Smooth muscle cell of the brain vasculature (primary cell): Measurements from ENCODE around the gene ANXA2R.
A peak's percentile ranks its signal among the peaks of the same experiment; 100 is the strongest.
"Not testable (repeated sequence)": the region's sequence is repeated elsewhere in the genome, so short reads cannot be mapped to it uniquely, and the experiment has no call there.

Experiments
- DNase-seq: peaks from one replicate; pipeline ENCODE4 v3.0.0-alpha.2; 2012; ENCODE audit warnings: low read depth, low spot score

The ANXA2R gene, protein sequence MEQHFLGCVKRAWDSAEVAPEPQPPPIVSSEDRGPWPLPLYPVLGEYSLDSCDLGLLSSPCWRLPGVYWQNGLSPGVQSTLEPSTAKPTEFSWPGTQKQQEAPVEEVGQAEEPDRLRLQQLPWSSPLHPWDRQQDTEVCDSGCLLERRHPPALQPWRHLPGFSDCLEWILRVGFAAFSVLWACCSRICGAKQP

DNA sequence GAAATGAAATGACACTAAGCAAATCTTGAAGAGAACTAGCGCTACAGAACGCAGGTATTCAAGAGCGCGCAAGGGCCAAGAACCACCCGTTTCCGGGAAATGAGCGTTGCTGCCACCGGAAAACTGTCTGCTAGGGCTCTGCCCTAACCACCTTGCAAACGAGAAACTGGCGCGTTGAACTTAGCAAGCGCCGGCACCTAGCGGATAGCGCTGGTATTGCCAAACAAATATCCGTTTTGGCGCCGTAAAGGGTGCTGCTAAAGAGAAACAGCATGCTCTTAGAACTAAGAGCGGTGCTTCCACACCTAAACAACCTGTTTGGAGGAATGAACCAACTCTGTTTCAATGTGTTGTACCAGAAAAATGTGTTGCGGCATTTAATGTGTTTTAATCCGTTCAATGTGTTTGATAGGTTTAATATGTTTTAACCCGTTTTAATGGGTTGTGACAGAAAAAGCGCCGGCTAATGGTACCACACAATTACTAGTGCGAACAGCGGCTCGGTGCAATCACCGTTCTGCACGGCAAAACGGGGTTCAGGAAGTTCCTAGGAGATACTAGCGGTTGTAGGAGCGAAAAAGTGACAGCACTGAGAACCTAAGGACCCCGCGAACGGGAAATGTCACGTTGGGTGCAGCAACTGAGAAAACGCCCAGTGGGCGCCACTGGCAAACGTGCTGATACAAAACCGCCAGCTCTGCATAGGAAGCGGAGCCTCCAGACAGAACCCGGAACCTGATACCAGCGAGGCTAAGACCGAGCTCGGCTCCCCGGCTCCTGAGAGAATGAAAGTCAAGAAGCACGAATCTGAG is at the start of gene ANXA2R:
Gene ANXA2R, minus strand, starts transcription at position 33 of the 812 bp plus-strand sequence. CDS start 273 bp downstream, outside the sequence.
- DNase-seq = no peak

DNA sequence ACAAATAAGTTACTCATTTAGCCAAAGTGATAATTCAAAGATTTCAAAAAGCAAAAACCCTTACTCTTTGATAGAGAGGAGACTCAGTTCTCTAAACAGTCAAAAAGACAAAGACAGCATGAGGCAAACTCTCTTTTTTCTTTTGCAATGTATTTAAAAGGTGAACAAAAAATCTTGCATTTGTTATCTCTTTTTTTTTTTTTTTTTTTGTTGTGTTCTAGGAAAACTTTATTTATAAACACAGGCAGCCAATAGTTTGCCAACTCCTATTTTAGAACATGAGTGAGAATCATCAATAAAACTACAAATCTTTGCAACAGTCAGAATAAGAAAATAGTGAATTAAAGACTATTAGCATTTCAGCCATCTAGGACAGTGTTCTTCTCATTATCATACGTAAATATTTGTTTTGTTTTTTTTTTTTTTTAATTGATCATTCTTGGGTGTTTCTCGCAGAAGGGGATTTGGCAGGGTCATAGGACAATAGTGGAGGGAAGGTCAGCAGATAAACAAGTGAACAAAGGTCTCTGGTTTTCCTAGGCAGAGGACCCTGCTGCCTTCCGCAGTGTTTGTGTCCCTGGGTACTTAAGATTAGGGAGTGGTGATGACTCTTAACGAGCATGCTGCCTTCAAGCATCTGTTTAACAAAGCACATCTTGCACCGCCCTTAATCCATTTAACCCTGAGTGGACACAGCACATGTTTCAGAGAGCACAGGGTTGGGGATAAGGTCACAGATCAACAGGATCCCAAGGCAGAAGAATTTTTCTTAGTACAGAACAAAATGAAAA is 46.2 kb upstream of the ANXA2R start:
- not testable (repeated sequence) for DNase-seq

DNA sequence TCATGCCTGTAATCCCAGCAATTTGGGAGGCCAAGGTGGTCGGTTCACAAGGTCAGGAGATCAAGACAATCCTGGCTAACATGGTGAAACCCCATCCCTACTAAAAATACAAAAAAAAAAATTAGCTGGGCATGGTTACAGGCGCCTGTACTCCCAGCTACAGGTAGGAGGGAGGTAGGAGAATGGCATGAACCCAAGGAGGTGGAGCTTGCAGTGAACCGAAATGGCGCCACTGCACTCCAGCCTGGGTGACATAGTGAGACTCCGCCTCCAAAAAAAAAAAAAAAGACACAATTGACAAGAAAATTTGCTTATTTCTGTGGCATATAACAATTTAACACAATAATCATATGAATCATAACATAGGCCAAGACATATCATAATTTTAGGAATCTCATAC is 45.3 kb upstream of the ANXA2R start:
- no peak for DNase-seq

DNA sequence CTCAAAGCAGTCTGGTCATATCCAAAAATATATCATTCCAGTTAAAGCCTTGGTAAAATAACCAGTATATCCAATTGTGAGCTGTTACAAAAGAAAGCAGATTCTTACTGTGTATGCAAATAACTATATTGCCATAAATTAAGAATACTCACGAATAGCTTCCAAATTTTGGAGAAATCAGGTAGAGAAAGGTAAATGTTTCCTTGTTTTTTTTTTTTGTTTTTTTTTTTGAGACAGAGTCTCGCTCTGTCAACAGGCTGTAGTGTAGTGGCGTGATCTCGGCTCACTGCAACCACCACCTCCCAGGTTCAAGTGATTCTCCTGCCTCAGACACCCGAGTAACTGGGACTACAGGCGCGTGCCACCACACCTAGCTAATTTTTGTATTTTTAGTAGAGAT is 44.3 kb upstream of the ANXA2R start:
- not testable (repeated sequence) for DNase-seq

DNA sequence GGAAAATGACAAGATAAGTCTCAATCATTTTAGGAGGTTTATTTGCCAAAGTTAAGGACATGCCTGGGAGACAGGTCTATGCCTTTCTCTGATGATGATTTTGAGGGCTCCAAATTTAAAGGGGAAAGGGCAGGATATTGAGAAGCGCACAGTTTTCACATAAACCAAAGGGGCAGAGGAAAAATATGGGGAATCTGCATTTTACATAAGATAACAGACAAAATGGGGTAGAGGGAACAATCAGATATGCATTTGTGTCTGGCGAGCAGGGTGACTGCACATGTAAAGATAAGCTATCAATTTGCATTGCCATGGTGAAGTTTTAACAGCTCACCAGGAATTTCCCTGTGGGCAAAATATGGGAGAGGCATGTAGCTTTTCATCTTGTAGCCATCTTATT is 41.2 kb upstream of the ANXA2R start:
- not testable (repeated sequence) for DNase-seq

DNA sequence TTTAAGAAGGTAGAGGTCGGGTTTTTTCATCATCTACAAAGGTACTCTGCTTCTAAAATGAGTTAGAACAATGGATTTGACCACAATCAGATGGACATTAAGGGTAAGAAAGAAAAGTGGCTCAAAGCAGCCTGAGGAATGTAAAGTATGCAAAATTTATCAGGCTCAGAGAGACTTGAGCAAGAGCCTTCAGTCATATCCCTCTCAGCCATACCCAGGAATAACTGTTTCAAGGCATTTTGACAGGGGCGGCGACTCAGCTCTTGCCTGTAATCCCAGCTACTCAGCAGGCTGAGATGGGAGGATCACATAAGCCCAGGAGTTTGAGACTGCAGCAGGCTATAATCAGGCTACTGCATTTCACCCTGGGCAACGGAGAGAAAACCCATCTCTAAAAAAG is 38.8 kb upstream of the ANXA2R start:
- DNase-seq = no peak

DNA sequence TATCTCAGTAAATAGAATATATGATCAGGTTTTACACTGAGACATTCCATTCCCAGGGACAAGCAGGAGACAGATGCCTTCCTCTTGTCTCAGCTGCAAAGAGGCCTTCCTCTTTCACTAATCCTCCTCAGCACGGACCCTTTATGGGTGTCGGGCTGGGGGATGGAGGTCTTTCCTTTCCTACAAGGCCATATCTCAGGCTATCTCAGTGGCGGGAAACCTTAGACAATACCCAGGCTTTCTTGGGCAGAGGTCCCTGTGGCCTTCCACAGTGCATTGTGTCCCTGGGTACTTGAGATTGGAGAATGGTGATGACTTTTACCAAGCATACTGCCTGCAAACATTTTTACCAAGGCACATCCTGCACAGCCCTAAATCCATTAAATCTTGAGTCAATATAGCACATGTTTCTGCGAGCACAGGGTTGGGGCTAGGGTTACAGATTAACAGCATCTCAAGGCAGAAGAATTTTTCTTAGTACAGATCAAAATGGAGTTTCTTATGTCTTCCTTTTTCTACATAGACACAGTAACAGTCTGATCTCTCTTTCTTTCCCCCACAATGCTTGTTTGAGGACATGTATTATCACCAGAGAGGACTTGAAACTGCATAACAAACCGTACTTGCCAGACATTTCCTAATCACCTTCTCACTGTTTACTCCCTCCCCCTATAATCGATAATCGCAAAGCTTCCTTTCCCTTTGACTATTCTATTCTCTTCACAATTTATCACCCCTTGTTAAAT is 37.5 kb upstream of the ANXA2R start:
- not testable (repeated sequence) for DNase-seq

DNA sequence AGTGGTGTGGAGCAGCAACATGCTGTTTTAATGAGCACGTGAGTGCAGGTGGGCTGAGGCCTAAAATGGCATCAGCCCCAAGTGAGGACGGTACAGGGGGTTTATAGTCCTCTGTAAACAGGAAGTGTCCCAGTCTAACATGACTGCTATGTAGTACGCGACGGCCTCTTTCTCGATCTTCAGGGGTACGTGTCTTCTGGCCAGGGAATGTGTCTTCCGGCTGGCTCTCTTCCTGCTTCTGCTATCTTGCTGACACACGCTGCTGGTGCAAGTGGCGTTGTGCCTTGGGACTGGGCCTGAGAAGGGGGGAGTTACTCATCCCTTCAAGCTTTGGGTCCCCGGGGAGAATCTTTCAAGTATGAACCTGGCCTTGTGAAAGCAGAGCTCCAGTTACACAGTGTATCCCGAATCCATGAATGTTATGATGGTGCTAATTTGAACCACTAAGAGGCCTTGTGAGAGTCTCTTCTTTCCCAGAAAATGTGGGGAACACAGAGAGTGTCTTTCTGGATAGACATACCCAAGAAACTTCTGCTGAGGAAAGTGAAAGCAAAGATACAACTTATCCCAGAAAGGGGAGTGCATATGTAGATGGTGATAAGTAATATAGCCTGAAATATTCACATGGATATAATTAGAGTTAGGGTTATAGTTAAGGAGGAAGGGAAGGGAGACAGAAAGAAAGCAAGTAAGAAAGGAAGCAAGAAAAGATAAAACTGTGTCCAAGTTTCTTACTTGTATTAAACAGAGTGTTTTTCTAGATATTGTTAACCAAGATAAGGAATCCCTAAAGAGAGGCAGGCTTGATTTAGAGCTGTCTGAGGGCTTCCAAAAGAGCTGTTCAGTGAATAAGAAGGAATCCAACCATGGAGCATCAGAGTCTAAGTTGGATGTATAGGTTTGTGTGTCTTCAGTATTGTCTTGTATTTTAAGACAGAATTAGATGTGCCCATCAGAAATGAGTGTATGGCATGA is 35.5 kb upstream of the ANXA2R start:
- no peak for DNase-seq

DNA sequence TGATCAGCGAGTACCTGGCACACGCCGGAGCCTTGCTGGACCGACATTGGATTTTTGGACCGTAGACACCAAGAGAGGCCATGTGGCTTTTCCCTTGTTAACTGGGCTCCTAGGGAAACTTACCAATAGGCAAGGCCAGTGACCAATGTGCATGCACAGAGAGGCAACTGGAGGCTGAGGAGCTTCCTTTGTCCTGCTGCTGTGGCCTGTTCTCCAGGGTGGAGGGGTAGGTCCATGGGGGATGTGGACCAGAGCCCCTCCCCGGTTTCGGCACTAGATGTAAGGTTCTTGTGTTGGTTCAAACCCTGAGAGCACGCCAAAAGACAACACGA is 34.8 kb upstream of the ANXA2R start:
- no peak for DNase-seq

DNA sequence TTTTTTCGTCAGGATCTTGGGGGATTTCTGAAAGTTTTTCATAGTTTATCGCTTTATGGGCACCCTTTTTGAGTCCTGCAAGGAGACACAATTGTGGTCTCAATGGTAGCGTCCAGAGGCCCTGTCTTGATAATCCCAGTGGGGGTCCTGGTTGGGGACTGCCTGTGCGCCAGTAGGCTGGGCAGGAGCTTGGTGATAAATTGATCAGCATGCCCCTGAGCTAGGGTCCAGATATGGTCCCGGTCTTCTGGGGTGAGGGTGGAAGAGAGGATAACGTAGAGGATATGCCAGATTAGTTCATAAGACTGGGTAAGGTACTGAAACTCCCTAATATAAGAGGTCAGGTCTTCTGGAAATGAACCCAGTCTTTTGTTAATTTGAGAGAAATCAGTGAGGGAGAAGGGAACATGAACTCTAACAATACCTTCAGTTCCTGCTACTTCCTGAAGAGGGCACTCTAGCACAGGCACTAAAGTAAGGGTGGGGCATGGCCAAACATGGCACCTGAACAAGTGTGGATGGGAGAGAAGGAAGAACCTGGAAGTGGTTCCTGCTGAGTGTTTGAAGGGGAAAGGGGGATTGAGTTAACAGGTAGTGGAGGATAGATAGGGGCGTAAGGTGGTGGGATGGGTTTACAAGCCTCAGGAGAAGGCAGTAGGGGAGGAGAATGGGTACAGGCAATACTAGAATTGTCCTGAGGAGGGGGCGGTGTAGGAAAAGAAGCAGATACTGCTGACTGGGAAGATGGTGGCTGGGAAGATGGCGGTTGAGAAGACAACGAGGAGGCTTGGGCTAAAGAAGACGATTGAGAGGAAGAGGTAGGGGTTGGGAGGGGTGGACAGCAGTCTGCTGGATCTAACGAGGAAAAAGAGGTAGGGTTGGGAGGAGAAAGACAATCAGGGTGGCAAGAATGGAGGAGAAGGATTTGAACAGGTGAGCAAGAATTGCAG is 33.8 kb upstream of the ANXA2R start:
- DNase-seq = no peak

DNA sequence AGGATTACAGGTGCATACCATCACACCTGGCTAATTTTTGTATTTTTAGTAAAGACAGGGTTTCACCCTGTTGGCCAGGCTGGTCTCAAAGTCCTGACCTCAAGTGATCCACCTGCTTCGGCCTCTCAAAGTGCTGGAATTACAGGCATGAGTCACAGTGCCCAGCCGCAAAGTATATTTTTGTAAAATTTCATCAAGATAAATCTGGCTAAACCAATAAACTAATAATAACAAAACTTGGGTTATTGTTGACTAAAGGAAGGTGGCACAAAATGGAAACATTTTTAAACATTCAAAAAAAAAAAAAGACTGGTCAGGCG is 29.2 kb upstream of the ANXA2R start:
- not testable (repeated sequence) for DNase-seq

DNA sequence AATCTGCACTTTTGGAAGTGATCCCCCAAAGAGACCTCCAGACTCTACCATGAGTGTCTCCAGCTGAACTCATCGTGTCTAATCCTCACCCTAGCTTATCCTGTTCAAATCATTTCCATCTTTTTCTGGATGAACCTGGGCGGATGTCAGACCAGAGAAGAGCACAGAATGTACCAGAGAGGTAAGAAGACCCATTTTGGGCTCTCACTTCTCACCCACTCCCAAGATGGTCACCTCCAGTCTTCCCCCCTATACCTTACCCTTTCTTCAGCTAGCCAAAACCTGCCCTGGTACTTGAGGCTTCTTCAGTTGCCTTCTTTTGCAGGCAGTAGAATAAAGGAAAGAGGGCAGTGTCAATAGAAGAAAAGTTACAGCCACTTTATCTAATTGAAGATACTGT is 27.9 kb upstream of the ANXA2R start:
- no peak for DNase-seq

DNA sequence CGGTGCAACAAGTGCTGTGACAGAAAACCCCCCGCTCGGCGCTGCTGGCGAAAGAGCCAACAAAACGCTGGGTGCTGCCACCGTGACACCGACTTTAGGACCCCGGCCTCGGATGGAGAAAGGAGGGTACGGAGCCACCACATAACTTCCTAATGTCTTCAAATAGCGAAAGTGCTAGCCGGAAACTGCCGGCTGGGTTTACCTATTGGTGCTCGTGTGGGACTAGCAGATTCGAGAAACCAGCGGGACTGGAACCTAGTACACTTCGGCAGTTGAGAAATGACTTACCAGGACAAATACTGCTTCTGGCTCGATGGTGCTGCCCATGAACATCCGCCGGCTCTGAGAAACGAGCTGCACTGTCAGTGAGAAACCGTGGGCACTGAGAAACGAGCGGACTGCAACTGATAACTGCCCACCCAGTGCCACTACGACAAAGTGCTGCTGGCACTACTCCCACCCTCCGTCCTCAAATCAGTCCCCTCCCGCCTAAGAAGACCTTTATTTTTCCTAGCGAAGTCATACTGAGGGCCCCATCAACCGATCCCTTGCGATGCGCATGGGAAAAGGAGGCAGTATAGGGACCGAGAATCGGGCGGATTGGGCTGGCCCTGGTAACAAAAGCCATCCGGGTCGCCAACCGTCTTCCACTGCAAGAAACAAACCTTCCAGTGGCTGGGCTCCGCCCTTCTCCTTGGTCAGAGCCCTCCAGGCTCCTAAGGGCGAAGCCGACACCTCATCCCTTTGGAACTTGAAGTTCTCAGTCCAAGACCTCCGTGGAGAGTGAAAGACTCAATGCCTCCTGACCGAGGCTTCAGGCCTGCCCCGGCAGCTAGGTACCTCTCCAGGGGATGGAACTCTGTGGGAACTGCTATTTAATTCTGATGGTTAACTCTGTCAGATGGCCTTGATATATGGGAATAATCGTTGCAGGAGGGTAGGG is 27.0 kb upstream of the ANXA2R start:
- DNase-seq = peak; percentile 82

DNA sequence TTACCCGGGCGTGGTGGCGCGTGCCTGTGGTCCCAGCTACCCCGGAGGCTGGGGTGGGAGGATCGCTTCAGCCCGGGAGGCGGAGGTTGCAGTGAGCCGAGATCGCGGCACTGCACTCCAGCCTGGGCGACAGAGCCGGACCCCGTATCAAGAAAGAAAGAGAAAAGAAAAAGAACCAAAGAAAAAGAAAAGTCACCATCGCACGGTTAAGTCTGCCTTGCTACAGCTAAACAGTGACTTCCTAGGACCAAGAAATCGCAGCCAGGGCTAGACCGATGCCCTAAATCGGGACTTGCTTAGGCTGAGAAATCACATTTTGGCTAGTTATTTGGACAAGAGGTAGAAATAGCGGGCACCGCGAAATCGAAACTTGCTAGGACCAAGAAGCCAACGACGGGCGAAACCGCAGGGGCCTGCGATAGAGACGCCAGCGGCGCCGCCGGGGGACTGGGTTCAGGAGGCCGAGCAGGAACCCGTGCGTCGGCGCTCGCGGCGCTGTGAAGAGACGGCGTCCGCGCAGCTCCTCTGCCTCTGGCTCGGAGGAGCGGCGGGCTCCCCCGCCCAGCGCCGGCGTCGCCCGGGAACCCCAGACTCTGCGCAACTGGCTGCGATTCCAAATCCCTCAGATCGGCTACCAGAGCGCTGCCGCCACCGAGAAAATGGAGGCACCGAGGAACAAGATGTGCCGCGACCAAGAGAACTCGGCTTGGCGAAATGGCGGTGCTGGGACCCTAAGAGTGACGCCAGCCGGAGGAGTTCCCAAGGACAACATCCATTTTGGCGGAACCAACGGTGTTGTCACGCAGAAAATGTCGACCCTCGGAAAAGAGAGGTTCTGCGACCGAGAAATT is 26.1 kb upstream of the ANXA2R start:
- DNase-seq = peak; percentile 32

DNA sequence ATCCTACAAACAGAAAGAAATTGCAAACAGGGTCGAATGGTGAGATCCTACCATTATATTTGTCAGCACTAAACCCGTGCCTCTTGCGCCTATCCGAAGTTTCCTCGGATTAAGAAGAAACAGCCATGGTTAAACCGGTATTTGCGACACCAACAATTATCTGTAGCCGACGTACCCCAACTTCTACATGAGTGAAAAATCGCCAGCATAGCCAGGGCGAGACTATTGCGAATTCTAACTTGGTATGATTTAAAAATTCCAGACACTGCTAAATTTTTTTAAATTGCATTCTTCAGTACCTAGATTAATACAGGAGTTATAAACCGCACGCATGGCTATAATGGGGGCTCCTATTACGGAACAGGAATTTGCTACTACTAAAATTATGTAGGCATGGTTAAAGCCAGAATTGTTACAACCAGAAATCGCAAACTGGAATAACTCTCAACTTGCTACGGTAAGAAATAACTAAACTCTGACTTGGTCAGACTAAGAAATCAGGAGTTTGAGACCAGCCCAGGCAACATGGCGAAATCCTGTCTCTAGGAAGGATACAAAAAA is 25.3 kb upstream of the ANXA2R start:
- DNase-seq = no peak

DNA sequence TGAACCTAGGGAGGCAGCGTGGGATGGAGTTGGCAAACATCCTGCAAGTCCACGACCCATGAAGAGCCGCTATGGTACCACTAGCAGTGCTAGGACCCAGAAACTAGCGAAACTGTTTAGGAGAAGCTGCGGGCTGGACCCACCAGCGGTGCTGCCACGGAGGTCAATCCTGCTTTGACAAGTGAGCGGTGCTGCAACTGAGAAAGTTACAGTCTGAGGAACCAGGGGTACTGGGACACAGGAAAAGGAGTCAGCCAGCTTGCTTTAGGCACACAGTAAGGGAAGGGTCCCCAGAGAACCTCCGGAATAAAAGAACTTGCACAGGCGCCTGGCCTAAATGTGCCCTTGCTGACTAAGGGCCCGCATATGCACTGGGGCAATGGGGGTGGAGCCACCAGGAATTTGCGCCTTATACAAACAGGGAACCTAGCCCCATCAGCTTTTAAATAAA is 23.6 kb upstream of the ANXA2R start:
- no peak for DNase-seq
